NCI-H446 treated with DMSO at 0.1 percent for 48 hours (cell line): Measurements from ENCODE around the gene HBM.
"Not testable (repeated sequence)": the region's sequence is repeated elsewhere in the genome, so short reads cannot be mapped to it uniquely, and the experiment has no call there.

Experiments
- DNase-seq: peaks from one replicate; lab custom pipeline; 2025; lab: John Stamatoyannopoulos, UW

The HBM gene, protein sequence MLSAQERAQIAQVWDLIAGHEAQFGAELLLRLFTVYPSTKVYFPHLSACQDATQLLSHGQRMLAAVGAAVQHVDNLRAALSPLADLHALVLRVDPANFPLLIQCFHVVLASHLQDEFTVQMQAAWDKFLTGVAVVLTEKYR

DNA sequence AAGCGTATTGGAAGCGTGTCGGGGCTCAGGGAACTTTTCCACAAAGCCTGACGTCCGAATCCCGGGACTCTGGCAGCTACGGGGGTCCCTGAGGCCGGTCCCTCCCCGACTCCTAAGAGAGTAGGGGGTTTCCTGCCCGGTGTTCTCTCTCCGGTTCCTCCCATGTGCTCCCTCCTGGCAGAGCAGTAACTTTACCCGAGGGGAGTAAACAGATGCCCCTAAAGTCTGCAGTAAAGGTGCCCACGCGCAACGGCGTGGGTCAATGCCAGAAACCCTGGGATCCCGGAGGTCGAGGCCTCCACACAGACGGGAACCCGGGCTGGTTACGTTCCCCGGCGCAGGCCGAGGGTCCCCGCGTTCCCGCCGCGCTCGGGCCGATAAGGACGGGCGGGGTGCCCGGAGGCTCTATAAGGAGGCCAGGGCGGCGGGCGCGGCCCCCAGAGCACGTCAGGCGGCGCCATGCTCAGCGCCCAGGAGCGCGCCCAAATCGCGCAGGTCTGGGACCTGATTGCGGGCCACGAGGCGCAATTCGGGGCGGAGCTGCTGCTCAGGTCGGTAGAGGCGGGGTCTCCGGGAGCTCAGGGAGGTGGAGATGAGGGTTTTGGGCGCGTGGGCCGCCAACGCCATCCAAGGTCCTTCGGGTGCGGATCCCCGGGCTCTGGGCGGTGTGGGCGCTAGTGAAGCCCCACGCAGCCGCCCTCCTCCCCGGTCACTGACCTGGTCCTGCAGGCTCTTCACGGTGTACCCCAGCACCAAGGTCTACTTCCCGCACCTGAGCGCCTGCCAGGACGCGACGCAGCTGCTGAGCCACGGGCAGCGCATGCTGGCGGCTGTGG is at the start of gene HBM:
Gene HBM, plus strand, starts transcription at position 440 of the 836 bp plus-strand sequence. Its CDS starts 20 bp downstream, at position 460.
- no peak for DNase-seq

DNA sequence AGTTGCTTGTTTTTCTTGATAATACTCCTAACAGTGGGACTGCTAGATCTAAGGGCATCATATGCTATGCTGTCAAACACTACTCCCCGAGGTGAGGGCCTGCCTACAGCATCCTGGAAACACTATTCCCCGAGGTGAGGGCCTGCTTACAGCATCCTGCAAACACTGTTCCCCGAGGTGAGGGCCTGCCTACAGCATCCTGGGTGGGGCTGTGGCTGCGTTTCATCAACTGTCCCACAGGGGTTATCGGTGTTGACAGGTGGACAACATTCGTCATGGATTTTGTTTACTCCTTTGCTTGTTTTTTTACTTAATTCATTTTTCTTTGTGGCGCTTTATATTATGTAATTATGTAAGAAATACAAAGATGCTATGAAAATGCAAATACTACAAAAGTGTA is 49.8 kb upstream of the HBM start:
- DNase-seq = no peak

DNA sequence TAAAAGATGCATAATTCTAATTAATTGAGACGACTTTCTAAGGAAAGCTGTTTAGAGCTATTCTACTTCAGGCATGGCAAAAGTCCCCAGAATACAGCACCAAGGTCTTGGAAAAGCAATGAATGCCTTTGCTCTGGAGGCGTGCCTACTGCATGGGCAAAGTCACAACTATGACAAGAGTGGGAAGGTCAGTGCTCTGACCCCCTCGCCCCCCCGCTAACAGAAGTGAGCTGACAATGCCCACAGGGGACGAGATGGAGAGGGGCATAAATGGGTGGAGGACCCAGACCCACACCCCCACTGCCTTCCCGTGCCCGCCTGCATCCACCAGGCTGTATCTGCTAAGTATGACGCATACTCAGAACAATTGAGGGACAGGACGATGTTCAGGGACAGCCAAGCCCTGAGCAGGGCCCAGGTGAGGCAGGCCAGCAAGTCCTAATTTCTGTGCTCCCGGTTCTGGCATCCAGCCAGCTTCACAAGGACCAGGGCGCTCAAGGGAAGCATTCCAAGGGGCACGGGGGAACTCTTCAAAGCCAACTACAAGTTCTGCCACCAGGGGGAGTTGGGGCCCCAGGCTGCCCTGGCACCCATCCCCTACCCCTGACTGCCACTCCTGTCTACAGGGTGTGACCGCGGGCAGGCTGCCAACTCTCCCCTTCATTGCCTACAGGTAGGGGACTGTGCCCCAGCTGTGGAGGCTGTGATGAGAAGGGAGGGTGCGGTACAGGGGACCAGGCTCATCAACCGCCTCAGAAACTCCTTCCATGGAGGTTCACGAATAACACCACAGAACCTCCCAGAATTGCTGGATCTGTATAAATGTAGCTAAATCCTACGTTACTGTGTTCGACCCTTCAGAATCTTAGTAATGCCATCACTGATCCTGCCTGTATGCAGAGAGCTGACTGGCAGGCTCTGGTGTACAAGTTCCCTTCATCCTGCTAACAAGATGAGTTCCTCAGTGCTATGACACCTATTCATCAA is 48.1 kb upstream of the HBM start:
- peak; percentile 2 for DNase-seq

DNA sequence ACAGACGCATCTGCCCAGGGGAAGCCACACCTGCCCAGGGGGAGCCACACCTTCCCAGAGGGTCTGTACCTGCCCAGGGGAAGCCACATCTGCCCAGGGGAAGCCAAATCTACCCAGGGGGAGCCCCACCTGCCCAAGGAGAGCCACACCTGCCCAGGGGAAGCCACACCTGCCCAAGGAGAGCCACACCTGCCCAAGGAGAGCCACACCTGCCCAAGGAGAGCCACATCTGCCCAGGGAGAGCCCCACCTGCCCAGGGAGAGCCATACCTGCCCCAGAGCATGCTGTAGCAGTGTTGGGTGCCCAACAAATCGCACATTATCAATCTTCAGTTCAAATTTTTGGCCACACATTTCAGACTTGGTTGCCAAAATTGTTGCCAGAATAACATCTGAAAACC is 46.9 kb upstream of the HBM start:
- DNase-seq = no peak

DNA sequence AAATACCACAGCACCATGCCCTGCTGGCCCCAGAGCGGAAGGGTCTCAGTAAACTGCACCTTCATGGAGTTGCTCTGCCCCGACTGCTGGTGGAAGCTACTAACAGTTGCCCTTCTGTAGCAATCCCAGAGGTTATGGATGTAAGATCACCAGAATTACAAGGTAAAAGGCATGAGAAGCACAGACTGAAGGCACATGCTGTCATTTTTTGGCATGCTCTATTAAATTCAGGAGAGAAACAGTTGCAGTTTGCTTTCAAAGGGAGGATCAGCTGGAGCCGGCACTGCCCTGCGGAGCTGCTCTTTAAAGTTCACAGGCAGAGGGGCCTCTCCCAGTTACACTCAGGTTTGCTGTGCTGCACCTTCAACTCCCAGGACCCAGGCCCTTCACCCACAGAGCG is 46.5 kb upstream of the HBM start:
- DNase-seq = no peak

DNA sequence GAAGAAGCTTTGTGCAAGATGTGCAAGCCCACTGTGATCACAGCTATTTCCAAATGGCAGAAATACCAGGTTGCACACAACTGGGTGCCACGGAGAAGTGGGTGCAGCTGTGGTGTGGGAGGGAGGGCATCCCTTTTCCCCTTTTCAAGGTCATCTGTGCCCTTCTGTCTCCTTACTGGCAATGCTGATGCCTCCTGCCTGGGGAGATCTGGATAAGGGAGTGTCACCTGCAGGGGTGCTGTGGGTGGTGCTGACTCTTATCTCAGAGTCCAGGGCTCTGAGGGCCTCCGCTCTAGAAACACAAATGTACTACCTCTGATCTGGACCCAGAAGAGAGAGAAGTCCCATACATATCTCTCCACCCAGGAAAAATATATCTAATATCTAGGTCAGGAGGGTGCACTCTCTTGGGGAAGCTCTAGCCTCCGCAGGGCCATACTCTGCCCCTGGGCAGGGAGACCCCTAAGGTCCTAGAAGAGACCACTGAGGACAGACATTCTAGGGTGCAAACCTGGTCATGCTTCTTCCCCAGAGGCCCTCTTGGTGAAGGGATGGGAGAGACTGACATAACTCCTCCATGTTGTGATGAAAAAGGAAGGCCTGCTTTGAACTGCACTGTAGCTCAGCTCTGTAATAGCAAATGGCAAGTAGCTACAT is 45.8 kb upstream of the HBM start:
- no peak for DNase-seq

DNA sequence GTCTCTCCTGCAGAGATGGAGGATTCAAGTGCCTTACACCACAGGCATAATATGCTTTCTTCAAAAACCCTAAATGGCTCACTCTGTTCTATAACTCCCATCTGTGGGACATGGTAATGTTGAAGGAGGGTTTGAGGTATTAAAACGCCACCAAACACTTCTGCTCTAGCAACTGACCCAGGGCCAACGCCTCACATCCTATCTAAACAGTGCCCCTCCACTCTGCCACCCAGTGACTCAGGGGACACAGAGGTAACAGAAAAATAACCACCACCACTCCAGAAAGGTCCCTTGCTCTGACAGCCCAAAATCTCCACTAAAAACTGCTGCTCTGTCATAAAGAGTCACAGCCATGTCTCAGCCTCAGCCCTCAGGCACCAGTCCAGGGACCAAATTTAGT is 45.0 kb upstream of the HBM start:
- no peak for DNase-seq

DNA sequence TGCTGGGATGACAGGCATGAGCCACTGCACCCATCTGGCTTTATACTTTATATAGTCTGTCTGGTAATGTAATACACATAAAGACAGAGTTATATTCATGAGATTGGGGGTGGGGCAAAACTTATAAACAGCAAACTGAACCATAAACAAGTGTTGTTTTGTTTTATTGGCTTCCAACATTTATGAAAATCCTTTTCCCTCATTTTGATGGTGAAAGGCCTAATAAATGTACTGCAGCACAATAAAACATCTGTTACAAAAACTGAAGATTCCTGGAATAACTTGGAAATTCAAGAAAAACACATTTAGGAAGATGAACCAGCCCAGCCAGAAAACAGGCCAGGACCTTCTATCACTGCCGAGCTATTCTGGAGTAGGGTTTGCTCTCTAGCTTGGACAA is 43.4 kb upstream of the HBM start:
- no peak for DNase-seq

DNA sequence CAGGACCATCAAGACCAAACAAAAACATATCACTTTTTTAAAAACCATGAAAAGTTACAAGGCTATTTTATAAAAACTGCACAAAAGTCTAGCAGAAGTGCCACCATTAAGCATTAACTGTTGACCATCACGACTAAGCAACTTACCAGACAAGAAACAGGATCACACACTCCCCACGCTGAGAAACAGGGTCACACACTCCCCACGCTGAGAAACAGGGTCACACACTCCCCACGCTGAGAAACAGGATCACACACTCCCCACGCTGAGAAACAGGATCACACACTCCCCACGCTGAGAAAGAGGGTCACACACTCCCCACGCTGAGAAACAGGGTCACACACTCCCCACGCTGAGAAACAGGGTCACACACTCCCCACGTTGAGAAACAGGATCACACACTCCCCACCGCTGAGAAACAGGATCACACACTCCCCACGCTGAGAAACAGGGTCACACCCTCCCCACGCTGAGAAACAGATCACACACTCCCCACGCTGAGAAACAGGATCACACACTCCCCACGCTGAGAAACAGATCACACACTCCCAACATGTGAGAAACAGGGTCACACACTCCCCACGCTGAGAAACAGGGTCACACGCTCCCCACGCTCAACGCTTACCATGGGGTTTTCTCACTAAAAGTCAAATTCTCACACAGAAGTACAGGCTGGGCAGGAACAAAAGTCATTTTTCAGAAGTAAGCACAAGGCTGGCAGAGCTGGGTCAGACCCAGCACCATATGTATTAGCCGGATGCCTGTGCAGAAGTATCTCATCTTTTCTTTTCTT is 42.0 kb upstream of the HBM start:
- not testable (repeated sequence) for DNase-seq

DNA sequence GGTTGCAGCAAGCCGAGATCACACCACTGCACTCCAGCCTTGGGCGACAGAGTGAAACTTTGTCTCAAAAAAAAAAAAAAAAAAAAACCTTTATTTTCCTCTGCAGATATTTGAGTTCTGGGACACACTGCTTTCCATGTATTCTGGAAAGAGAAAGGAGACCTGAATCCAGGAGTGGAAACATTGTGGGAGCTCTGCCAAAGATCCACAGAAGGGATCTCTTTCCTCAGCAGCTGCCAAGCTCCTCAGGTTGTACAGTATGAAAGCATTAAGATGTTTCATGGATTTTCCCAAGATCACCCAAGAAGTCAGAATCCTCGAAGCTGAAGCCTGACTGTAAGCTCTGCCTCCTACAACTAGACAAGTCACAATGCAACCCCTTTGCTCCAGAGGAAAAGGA is 40.8 kb upstream of the HBM start:
- no peak for DNase-seq

DNA sequence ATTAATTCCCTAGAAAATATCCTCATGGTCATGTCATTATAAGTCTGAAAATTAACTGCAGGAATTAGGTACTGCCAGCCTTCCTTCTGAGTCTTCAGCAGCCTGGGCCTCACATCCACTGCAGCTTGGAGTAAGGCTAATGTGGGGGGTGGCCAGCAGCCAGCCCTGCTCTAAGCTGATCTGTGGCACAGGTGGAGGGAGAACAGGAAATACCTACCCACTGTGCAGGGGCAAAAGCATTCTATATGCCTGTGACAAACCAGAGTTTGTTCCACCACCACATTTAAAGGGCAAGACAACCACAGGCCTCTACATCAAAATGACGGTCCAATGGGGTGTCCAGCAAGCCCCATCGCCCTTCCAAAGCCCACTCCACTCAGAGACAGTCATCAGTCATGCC is 36.7 kb upstream of the HBM start:
- DNase-seq = no peak

DNA sequence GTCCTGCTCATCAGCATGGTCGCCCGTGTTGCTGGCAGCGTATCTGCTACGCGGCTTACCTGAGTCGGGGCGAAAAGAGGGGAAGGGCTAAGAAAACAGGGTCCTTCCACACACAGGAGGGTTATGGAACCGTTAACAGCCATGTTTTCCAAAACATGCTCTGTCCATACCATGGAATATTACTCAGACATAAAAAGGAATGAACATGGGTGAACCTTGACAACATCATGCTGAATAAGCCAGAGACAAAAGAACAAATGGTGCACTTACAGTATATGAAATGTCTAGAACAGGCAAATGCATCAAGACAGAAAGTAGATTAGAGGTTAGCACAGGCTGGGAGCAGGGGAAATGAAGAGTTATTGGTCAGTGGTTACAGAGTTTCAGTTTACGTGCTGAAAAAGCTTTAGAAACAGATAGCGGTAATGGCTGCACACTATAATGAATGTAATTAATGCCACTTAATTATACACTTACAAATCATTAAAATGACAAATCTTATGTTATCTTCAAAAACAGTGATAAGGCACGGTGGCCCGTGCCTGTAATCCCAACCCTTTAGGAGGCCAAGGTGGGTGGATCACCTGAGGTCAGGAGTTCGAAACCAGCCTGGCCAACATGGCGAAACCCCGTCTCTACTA is 35.1 kb upstream of the HBM start:
- no peak for DNase-seq

DNA sequence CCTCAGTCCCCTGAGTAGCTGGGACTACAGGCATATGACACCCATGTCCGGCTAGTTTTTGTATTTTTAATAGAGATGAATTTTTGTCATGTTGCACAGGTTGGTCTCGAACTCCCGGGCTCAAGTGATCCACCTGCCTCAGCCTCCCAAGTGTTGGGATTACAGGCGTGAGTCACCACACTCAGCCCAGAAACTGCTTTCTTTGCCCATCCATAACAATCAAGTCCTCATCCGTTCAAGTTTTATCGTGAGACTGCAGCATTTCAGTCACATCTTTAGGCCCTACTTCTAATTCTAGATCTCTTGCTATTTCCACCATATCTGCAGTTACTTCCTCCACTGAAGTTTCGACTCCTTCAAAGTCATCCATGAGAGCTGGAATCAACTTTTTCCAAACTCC is 33.7 kb upstream of the HBM start:
- no peak for DNase-seq

DNA sequence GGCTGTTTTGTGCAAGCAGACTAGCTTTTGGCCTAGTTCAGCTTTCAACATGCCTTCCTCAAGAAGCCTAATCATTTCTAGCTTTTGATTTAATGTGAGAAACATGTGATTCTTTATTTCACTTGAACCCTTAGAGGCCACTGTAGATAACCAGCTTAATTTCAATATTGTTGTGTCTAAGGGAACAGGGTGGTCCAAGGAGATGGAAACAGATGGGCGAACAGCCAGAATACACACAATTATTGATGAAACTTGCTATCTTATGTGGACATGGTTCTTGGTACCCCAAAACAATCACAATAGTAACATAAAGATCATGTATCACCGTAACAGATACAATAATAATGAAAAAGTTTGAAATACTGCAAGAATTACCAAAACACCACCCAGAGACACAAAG is 32.1 kb upstream of the HBM start:
- DNase-seq = no peak

DNA sequence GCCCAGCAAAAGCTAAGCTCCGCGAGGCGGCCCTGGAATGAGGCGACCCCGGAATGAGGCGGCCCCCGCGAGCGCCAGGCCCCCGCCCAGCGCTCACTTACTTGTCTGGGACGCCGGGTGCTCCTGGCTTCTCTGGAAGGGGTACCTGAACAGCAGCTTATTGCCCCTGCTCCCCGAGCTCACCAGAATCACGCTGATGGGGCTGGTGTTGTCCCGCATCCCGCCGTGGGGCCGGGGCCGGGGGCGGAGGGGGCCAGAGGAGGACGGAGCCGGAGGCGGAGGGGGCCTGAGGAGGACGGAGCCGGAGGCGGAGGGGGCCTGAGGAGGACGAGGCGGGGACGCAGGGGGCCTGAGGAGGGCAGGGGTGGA is 27.7 kb upstream of the HBM start:
- DNase-seq = no peak

DNA sequence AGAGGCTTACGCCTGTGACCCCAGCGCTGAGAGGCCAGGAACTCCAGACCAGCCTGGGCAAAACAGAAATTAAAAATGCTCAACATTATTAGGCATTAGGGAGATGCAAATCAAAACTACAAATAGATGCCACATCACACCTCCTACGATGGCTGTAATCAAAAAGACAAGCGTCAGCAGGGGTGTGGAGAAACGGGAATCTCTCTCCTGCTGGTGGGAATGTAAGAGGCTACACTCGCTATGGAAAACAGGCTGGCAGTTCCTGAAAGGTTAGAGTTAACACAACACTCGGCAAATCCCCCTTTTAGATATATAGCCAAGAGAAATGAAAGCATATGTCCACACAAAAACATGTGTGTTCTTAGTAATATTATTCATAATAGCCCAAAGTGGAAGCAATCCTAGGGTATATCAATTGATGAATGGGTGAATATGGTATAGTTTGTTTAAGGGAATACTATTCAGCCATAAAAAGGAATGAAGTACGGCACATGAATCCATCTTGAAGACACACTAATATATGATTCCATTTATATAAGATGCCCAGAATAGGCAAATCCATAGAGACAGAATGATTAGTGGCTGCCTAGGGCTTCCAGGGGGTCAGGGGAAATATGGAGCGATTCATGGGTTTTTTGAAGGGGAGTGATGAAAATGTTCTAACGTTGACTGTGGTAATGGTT is 25.5 kb upstream of the HBM start:
- DNase-seq = no peak

DNA sequence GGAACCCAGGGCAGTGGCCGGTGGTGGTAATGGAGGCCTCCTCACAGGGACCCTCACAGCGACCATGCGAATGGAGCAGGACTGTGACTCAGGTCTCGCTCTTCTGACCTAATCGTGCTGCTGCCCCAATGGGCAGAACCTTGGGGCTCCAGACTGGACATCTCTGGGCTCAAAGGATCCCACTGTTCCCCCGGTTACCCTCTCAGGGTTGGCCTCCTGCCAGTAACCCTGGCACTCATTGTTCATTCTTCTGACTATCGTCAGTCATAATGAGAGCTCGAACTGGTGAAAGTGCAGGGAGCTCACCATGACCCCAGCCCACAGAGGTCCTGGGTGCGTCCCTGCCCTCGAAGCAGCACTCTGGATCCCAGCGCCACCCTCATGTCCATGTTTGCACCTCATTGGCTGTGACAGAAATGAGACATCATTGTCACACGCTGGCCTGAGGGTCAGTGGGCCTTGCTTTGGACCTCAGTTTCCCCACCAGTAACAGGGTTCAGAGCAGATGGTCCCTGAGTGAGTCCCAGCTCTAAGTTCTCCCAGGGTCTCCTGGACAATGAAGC is 23.3 kb upstream of the HBM start:
- DNase-seq = no peak

DNA sequence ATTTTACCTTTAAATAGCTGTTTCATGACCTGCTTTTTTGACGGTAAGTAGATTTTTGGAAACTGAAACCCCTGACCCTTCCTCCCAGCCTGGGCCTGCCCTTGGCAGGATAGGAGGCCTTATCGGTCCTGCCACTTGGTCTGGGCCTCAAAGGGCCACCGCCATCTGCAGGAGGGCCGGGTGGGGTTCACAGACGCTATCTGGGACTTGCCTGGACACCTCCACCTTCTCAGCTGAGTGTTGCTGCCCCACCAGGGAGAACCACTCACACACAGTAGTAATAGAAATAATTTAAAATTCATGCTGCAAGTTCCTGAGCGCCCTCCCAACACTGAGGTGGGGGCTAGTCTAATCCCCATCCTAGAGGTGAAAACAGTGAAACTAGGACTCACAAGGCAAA is 22.7 kb upstream of the HBM start:
- no peak for DNase-seq

DNA sequence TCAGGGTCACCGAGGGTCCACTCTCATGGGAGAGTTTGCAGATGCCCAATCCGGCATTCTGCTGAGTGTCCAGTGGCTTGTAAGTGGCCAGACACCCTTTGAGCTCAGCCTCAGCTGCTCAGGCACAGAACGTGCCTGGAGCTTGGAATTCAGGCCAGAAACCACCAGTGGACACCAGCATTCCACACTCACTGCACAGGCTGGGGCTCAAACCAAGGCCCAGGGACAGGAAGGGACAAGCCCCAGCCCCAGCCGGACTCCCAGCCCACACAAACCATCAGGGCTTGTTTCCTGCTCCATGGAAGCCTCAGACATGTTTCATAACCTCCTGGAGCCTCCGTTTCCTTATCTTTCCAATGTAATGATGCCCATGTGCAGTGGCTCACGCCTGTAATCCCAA is 22.3 kb upstream of the HBM start:
- no peak for DNase-seq

DNA sequence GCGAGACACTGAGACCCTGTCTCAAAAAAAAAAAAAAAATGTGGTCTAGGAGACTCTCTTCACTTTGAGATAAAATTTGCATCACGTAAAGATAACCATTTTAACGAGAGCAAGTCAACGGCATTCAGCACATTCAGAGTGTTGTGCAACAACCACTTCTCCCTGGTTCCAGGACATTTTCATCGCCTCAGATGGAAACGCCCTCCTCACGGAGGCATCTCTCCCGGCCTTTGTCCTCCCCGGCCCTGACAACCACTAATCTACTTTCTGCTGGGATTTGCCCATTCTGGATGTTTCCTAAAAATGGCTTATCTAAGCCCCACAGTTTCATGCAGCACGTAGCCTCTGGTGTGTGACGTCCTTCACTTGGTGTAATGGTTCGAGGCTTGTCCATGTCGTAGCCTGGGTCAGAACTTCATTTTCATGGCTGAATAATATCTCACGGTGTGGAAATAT is 21.0 kb upstream of the HBM start:
- no peak for DNase-seq
